ENCODE measurements around the gene UBFD1. TPM values are rescaled to one million over a fixed set of nuclear protein-coding genes. Genes with fewer than 3 reads are reported as not detected.
A peak's percentile ranks its signal among the peaks of the same experiment; 100 is the strongest.

UBFD1 gene
- total RNA-seq, 1 donor: 137 TPM

DNA sequence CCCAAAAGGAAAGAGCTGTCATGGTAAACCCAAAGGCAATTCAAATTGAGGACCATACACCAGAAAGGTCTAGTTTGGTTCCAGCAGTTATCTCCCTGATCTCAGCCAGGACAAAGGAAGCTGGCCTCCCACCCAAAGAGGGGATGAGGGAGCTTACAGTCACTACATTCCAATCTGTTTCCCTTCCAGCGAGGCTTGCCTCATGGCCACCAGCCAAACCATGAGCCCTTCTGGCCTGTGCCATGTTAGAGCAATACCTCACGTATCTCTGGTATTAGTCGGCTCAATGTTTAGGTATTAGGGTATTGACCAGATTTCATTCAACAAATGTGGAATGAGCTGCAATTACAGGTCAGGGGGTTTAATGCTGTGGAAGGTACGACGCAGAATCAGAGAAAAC is 30.2 kb downstream of the UBFD1 start:
- TF ChIP-seq, protein P1, sequence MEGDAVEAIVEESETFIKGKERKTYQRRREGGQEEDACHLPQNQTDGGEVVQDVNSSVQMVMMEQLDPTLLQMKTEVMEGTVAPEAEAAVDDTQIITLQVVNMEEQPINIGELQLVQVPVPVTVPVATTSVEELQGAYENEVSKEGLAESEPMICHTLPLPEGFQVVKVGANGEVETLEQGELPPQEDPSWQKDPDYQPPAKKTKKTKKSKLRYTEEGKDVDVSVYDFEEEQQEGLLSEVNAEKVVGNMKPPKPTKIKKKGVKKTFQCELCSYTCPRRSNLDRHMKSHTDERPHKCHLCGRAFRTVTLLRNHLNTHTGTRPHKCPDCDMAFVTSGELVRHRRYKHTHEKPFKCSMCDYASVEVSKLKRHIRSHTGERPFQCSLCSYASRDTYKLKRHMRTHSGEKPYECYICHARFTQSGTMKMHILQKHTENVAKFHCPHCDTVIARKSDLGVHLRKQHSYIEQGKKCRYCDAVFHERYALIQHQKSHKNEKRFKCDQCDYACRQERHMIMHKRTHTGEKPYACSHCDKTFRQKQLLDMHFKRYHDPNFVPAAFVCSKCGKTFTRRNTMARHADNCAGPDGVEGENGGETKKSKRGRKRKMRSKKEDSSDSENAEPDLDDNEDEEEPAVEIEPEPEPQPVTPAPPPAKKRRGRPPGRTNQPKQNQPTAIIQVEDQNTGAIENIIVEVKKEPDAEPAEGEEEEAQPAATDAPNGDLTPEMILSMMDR (IDR thresholded peaks at IDR 0.05; ENCODE audit: insufficient read depth, low read depth, low read length): no peak
- DNase-seq (ENCODE audit: low read depth): peak; percentile 72
- H3K4me3 ChIP-seq (ENCODE audit: low read depth, low read length): no peak overlapping the region

DNA sequence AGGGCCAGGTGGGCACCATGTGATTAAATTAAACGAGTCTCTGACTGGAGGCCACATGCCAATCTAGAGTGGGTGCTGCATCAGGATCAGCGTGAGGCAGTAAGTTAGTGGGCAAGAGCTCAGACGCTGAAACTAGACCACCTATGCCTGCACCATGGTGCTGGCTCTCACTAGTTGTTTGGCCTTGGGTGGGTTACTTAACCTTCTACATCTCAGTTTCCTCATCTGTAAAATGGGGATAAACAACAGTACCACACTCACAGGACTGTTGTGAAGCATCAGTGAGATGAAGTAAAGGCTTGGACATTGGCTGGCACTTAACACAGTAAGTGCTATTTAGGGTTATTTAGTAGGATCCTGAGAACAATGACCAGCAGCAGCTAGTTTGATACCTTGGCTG is 32.7 kb downstream of the UBFD1 start:
- H3K4me3 ChIP-seq (ENCODE audit: low read depth, low read length): no peak overlapping the region
- TF ChIP-seq, protein P1 (IDR thresholded peaks at IDR 0.05; ENCODE audit: insufficient read depth, low read depth, low read length): no peak
- no peak for DNase-seq (ENCODE audit: low read depth)

DNA sequence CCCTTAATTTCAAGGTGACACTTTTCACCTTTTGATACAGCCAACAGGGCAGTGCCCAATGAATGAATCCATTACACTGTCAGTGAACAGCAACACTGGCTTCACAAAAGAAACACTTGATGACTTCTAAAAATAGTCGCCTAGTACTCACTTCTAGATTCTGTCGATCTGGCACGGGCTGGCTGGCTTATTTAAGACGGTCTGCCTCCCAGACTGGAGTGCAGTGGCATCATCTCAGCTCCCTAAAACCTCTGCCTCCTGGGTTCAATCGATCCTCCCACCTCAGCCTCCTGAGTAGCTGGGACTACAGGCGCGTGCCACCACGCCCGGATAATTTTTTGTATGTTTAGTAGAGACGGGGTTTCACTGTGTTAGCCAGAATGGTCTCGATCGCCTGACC is 36.7 kb downstream of the UBFD1 start:
- TF ChIP-seq, protein P1 (IDR thresholded peaks at IDR 0.05; ENCODE audit: insufficient read depth, low read depth, low read length): no peak
- no peak for DNase-seq (ENCODE audit: low read depth)

DNA sequence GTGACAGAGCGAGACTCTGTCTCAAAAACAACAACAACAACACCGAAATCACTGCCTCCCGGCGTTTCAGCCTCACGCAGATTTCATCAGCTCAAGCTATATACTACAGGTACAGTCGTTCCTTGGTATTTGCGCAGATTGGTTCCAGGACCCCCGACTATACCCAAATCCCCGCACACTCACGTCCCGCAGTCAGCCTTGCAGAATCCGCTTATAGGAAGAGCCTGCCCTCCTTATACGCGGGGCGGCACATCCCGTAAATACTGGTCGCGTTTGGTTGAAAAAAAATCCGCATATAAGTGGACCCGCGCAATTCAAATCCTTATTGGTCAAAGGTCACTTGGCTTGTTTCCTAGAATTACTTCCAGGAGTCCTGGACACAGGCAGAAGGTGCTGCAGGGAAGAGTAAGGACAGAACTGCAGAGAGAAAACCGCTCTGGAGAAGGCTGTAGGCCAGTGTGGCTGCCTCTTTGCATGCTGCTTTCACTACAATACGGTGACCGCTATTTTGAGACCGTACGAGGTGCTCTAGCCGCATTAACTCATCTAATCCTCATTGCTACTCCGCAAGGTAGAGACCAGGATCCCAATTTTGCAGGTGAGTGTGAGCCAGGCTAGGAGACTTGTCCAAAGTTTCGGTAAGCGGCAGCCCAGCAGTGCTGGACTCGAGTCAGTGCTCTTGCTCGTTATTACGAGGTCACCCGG is 37.9 kb downstream of the UBFD1 start:
- peak overlapping the region; percentile 78 for H3K4me3 ChIP-seq (ENCODE audit: low read depth, low read length)
- TF ChIP-seq, protein P1 (IDR thresholded peaks at IDR 0.05; ENCODE audit: insufficient read depth, low read depth, low read length): no peak
- DNase-seq (ENCODE audit: low read depth): peak; percentile 10

More for the DNA sequence above, 36.7 kb downstream of the UBFD1 start:
- H3K4me3 ChIP-seq (ENCODE audit: low read depth, low read length): no peak overlapping the region

DNA sequence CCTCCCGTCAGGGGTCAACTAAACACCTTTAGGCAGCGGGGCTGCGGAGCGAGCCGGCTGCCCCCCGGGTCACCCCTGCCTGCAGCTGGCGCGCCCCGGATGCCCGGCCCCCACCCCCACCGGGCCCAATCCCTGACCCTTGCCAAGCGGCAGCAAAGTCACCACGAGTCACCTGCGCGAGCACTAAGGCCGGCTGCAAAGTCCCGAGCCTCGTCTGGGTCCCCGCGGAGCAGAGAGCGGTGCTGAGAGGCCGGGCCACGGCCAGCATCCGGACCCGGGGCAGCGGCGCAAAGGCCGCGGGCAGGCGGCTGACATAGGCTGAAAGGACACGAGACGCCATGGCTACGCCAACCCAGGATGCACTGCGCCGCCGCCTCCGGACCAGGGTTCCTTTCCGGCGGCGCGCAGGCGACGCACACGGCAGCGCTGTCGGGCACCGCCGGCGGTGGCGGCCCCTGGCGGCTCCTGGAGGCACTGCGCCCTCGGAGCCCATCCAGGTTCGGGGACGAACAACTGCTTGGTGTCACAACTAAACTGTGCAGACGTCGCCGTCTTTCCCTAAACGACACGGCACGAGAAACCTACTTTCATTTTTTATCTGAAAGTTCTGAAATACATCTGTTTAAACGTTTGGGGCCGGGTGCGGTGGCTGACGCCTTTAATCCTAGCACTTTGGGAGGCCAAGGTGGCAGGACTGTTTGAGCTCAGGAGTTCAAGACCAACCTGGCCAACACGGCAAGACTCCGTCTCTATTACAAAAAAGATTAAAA is 38.6 kb downstream of the UBFD1 start, which contains the start of gene NDUFAB1:
Gene NDUFAB1, minus strand, starts transcription at position 366 of the 770 bp plus-strand sequence. Its CDS starts 26 bp downstream, at position 340.
- TF ChIP-seq, protein P1 (IDR thresholded peaks at IDR 0.05; ENCODE audit: insufficient read depth, low read depth, low read length): peak; percentile 99
- peak within 1 kb of the TSS; percentile 78 for H3K4me3 ChIP-seq (ENCODE audit: low read depth, low read length)
- DNase-seq (ENCODE audit: low read depth): peak; percentile 90

DNA sequence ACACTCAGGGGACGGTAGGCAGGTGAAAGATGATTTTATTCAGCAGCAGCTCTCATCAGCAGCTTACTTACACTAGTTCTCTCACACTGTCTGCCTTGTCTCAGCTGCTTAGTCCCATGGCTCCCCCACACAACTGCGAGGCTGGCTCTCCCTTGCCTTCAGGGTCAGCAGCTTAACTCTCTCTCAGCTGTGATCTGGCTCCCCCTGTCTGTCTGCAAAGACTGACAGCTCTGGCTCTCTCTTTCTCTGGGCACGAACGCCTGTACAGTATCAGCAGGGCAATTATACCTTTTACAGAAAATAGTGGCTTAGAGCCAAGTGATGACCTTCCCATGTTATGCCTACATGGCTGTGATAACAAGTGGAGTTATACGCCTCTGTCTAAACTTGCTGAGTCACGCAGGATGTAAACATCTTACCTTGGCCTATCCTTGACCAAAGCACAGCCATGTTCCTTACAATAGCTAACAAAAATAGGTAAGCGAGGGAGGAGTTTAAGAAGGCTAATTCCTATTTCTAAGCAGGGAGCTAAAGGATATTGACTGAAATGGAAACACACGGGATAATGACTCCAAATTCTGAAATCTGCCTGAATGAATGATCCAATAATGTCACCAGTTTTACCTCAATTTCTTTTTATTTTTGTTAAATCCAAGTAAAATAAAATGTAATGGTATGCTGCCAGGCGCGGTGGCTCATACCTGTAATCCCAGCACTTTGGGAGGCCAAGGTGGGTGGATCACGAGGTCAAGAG is 39.7 kb downstream of the UBFD1 start:
- peak; percentile 19 for DNase-seq (ENCODE audit: low read depth)
- no peak overlapping the region for H3K4me3 ChIP-seq (ENCODE audit: low read depth, low read length)

More for the DNA sequence above, 39.7 kb downstream of the UBFD1 start:
- TF ChIP-seq, protein P1 (IDR thresholded peaks at IDR 0.05; ENCODE audit: insufficient read depth, low read depth, low read length): peak; percentile 26
